ENCODE results near the gene ZNF76. TPM values are rescaled to one million over a fixed set of nuclear protein-coding genes. Genes with fewer than 3 reads are reported as not detected.

The ZNF76 gene
- total RNA-seq, 1 donor from 2014 or later: 26.4 TPM

GRCh38 chr6:35343835-35344550, 84.5 kb downstream of the ZNF76 start:
- H3K36me3 Mint-ChIP-seq (ENCODE audit: low read depth, unreplicated experiment): peaks cover 15% of the 10 kb centered on the region
- peak overlapping the region; percentile 97 for H3K4me3 Mint-ChIP-seq (ENCODE audit: unreplicated experiment)
- peak overlapping the region; percentile 86 for H3K27ac Mint-ChIP-seq (ENCODE audit: unreplicated experiment)
- H3K27me3 Mint-ChIP-seq (ENCODE audit: unreplicated experiment): peaks cover 6% of the 10 kb centered on the region
- peaks cover 37% of the 10 kb centered on the region for H3K4me1 Mint-ChIP-seq (ENCODE audit: unreplicated experiment)
- no peak for DNase-seq (ENCODE audit: low spot score)
- no peaks in the 10 kb centered on the region for H3K9me3 Mint-ChIP-seq (ENCODE audit: unreplicated experiment)
- no peak for TF ChIP-seq CTCF (IDR thresholded peaks at IDR 0.05; ENCODE audit: unreplicated experiment)

Other genes with a start within 250 kb of the ZNF76 start
- gene TCP11, start 118.4 kb upstream of the ZNF76 start, total RNA-seq (ENCODE audit: unreplicated experiment): 0.18 TPM
- gene SCUBE3, start 45.8 kb upstream of the ZNF76 start, total RNA-seq (ENCODE audit: unreplicated experiment): 1.2 TPM
- 24.0 TPM for gene DEF6, start 38.1 kb downstream of the ZNF76 start, total RNA-seq (ENCODE audit: unreplicated experiment)
- gene PPARD, start 82.8 kb downstream of the ZNF76 start, total RNA-seq (ENCODE audit: unreplicated experiment): 38.7 TPM
- gene FANCE, start 192.6 kb downstream of the ZNF76 start, total RNA-seq (ENCODE audit: unreplicated experiment): 21.8 TPM
- 1,320 TPM for gene RPL10A, start 208.7 kb downstream of the ZNF76 start, total RNA-seq (ENCODE audit: unreplicated experiment)
- 6.3 TPM for gene TEAD3, start 237.3 kb downstream of the ZNF76 start, total RNA-seq (ENCODE audit: unreplicated experiment)